GM19025 (cell line): ENCODE results near the gene IL11RA.
"Not testable (repeated sequence)": the region's sequence is repeated elsewhere in the genome, so short reads cannot be mapped to it uniquely, and the experiment has no call there.

Source experiments
- ATAC-seq: cut with Tn5 transposase; IDR thresholded peaks from one replicate; pipeline ENCODE4 v1.9.1; 2021; ENCODE audit warnings: mild to moderate bottlenecking, low read depth, moderate library complexity; ENCODE audit not compliant: unreplicated experiment

IL11RA gene

DNA sequence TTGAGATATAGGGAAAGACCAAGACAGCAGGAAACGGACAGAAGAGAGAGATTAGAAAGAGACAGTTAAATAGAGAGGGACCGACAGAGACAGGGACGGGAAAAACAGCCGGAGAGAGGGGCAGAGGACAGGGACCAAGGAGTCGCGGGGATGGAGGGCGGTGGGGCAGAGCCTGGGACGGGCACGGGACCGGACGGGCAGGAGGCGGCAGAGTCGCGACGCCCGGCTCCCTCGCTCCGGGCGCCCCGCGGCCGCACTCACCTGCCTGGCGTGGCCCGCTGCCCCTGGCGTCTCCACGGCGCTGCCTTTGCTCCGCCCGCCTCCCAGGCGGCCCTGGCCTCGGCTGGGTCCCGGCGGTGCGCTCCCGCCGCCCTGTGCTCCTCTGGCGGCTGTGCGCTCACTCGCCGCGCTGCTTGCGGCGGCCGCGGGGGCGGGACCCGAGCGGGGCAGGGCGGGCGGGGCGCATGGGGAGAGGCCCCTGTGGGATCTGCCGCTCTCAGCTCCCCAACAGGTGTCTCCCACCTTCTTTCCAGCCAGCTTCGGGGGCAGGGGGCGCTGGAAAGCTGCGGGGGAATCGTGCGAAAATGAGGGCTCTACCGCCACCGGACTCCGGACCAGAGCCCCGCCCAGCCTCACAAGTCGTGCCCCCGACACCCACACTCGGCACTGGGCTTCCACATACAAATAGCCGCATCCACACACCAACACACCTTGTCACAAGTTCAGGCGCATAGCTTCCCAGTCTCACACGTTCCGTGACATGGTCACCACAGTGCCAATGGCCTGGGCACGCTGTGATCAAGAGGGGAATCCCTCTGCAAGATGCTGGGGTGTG is 23.1 kb upstream of the IL11RA start, which contains the start of gene ARID3C:
TSS of gene ARID3C (minus strand) at position 411 of the 835 bp plus-strand sequence. CDS start 1,052 bp downstream, outside the sequence.
- no peak for ATAC-seq

DNA sequence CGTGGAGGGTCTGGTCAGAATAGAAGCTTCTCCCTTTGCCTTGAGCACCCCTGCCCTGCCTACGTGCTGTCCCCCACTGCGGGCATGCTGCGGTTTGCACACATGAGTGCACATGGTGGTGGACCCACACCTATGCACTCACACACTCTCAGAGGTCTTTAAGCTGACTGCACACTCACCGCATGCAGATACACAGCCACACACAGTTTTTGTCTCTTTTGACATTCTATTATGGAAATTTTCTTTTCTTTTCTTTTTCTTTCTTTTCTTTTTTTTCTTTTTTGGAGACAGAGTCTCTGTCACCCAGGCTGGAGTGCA is 22.5 kb upstream of the IL11RA start:
- no peak for ATAC-seq

DNA sequence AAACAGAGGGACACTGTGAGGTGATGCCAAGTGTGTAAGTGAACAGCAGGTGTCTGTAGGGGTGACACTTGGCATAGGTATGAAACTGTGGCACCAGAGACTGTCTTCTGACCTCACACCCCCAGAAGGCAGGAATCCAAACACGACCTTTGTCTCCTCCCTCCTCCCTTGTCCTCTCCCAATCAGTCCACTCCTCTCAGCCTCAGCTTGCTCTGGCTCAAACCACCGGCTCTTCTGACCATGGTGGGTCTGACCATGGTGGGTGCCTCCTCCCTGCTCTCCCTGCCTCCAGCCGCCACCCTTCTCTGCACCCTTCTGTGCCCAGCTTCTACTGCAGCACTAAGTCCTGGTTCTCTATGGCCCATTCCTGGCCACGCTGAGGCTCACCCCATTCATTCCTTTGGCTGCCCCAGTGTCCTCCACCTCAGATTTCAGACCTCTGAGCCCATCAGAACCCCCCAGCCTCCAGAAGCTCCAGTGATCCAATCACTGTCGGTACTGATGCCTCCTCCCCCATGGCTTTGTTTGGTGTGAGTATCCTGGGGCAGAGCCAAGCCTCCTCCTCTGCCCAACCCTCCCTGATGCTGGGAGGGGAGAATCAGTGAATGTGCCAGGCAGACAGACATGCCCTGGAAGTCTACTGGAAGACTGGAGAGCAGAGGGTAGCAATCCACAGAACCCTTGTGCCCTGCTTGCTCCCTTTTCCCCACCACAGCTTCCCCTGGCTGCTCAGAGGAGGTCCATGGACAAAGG is 21.4 kb upstream of the IL11RA start:
- ATAC-seq: no peak

DNA sequence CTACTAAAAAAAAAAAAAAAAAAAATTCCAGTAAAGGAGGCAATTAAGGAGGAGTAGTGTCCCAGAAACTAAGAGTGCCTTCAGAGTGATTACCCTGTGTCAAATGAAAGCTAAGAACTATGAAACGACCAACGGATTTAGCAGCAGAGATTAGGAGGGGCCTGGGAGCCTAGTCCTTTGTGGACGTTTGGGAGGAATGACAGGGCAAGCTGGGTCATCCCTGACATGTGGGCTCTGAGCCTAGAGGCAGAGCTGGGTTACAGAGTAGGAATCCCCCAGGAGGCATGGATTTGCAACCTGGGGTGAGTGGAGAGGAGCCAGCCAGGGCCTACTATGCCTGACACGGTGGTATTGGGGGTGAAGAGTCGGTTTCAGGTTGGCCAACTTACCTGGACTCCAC is 18.8 kb upstream of the IL11RA start:
- no peak for ATAC-seq

DNA sequence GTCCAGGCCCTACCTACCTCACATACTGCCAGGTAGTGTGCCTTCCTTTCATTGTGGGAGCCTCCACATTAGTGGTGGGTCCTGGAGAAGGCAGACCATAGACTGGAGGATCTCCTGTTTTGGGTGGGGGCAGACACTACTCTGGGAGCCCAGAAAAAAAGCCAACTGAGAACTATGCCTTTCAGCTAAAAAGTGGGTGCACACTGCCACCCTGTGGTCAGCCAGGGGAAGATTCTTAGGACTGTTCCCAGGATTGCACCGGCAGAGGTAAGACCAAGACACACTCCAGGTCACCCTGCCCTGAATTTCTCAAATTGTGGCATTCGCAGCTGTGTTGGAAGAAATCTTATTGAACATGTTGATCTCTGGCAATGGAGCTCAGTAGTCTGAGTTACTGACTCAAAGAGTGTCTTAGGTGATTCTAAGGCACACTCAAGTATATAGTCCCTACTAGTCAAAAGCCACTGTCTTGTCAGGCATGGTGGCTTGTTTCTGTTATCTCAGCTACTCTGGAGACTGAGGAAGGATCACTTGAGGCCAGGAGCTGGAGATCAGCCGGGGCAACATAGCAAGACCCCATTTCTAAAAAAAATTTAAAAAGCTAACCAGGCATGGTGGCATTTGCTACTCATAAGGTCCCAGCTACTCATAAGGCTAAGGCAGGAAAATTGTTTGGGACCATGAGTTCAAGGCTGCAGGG is 18.0 kb upstream of the IL11RA start:
- ATAC-seq: no peak

DNA sequence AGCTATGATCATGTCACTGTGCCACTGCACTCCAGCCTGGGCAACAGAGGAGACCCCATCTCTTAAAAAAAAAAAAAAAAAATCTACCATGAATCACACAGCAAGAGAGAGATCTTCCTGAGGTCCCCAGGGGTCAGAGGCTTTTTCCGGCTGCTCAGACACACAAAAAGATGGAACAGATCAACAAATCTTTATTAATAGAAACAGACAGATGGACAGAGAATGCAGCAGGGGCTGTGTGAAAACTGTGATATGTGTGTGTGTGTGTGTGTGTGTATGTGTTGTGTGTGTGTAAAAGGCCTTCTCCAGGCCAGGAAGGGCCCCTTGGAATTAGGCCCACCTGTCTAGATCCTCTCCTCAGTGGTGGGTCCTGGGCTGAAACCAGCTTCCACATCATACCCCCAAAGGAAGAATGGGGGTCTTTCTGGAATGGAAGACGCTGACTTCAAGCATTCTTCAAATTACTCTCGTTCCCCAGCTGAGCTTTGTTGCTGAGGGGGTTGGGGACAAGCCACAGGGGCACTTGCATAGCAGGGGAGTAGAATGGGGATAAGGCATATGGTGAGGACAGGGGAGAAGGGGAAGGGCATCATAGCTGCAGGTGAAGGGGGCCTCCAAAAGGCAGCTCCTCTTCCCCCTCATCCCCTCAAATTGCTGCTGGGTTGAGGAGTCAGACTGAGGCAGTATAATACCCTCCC is 17.3 kb upstream of the IL11RA start:
- no peak for ATAC-seq

DNA sequence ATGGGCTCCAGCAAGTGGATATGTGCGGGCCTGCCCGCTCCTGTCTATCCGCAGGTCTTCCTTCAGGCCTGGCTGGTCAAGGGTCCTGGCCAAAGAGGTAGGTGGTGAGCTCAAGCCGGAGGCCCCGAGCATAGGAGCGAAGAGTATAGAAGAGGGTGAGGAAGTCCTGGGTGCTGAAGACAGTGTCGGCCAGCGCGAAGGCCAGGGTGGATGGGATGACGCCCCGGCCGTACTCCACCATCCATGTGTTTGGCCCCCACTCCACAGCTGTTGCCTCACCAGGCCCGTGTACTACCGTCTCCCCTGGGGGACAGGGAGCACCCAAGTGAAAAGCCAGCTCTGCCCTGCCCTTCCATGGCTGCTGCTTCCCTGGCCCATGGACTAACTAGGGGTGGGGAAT is 16.4 kb upstream of the IL11RA start:
- ATAC-seq: no peak

DNA sequence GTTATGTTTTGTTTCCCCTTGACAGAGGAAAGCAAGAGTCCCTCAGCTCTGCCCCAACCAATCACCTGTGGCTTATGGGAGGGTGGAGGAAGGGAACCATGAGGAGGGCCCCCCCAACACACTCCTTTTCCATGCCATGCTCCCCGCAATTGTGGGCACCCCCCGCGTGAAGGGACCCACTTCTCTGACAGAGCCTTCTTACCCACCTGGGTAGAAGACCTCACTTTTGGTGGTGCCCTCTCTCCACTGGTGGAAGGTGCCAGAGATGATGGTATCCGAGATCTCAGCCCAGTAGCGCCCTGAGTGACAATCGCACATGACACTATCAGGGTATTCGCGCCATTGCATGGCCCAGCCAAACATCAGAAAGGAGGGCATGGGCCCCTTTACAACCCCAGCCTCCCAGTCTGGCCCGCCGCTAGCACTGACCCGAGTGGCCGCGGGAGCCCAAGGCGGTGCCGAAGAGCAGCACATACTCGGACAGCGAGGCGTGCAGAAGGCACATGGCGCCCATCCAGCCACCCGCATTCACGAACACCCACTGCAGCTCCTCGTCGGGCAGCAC is 15.1 kb upstream of the IL11RA start:
- ATAC-seq: no peak

DNA sequence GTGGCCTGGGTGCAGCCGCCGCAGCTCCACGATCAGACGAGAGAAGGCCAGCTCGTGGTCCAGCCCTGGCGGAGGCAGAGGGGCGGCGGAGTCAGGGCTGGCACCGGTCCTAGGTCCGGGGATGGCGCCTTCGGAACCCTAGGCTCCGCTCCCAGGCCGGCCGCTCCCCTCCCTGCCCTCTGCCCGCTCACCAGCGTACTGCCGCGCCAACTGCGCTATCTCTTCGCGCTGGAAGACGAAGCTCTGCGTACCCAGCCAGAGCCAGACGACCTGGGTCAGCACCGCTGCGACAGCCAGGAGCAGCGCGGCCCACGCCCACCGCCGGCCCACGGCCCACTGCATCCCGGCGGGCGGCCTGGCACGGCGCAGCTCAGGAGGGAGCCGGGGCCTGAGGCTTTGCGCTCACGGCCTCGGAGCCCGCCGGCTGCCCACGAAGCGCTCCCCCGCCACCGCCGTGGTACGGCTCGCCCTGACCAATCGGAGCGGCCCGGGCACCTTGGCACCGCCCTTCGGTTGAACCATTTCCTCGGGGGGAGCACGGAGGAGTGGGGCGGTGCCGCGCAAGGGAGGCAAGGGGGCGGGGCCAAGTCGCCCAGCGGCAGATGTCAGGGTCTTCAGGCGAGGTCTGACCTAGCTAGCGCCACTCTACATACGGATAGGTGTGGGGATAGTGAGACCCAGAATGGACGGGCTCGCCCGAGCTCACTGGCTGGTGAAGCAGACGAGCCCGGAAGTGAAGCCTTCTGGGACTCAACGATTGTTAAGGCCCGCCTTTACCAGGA is 14.4 kb upstream of the IL11RA start, which contains the start of gene SIGMAR1:
TSS of gene SIGMAR1 (minus strand) at position 432 of the 782 bp plus-strand sequence. CDS start at position 342, 90 bp downstream.
- ATAC-seq: peak; percentile 92

DNA sequence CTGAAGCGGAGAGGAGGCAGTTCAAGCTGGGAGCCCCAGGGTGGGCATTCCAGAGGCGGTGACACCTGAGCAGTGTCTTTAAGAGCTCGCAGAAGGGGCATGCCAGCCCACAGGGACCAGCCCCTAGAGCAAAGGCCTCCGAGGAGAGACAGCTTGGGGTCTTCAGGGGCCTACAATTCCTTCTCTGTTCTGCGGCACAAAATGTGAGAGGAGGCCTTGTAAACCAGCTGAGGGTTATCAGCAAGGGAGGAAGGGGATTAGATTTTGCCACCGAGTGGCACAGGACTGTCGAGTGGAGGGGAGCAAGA is 13.9 kb upstream of the IL11RA start:
- no peak for ATAC-seq

DNA sequence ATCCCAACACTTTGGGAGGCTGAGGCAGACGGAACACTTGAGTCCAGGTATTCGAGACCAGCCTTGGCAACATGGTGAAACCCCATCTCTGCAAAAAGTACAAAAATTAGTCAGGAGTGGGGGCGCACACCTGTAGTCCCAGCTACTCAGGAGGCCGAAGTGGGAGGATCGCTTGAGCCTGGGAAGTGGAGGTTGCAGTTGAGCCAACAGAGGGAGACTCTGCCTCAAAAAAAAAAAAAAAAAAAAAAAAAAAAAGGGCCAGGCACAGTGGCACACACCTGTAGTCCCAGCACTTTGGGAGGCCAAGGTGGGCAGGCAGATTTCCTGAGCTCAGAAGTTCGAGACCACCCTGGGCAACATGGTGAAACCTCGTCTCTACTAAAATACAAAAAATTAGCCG is 12.7 kb upstream of the IL11RA start:
- ATAC-seq: not testable (repeated sequence)

DNA sequence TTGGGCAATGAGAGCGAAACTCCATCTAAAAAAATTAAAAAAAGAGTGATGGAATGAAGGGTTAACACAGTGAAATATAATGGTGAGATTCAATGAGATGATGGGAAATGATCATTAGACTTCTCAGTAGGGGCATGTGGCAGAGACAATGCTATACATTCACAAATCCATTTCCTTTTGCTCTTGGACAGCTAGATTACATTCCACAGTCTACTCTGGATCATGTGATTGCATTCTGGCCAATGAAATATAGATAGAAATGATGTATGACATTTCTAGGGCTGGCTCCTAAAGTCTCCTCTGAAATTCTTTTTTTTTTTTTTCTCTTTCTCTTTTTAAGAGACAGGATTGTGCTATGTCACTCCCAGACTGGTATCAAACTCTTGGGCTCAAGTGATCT is 9.3 kb upstream of the IL11RA start:
- no peak for ATAC-seq

DNA sequence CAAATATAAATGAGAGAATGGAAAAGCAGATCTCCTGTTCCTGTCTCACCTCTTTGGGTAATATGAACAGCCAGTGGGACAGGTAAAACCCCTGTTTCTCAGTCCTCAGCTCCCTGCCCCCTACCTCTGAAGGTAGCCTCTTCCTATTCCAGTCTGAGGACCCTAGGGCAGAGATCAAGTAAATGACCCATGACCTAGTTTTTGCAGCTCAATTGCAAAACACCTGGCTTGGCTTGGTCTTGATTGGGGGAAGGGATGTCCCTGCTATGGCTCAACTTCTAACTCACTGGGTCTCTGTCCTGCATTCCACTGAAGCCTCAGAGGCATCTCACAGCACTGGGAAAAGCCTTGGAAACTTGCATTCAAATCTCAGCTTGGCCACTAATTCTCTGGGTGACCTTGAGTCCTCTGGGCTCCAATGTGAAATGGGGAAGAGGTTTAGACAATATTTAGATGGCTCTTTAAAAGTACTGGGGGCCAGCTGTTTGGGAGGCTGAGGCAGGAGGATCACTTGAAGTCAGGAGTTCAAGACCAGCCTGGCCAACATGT is 7.1 kb upstream of the IL11RA start:
- ATAC-seq: no peak

DNA sequence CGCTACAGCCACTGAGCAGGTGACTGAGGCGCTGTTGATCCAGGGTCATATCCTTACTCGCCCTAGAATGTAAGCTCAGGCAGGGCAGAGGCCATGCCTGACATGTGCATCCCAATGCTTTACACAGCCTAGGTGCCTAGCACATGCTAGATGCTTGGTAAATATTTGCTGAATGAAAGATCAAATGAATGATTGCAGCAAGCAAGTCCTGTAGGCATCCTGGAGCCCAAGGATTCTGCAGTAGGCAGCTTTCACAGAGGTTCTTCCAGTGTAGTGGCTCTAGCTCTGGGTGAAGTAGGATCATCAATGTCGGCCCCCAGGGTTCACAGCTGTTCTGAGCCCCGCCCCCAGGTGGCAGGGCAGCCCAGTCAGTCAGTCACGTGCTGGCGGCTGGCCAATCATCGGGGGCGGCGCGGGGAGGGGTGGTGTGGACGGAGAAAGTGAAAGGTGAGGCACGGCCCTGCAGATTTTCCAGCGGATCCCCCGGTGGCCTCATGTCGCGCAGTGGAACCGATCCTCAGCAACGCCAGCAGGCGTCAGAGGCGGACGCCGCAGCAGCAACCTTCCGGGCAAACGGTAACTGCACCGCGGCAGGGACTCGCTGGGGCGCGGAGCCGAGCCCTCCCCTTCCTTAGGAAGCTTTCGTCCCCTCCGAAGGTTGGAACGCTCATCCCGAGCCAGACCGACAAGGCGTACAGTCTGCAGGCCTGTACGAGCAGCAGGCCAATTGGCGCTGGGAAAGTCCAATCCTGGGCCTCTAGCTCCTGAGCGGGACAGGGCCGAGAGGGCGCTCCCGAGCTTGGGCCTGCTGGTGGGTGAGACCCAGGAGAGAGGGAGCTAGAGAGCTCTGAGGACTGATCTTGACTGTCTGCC is 5.5 kb upstream of the IL11RA start, which contains the start of gene GALT:
TSS of gene GALT (plus strand) at position 465 of the 873 bp plus-strand sequence. CDS start at position 495, 30 bp downstream.
- ATAC-seq: peak; percentile 86

DNA sequence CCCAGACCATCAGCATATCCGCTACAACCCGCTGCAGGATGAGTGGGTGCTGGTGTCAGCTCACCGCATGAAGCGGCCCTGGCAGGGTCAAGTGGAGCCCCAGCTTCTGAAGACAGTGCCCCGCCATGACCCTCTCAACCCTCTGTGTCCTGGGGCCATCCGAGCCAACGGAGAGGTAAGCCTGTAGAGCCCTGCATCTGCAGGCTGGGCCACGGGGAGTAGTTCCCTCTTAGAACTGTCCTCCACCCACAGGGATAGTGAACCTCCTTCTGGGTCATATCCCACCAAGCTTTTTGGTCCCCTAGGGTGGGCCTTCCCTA is 4.9 kb upstream of the IL11RA start:
- ATAC-seq: no peak

DNA sequence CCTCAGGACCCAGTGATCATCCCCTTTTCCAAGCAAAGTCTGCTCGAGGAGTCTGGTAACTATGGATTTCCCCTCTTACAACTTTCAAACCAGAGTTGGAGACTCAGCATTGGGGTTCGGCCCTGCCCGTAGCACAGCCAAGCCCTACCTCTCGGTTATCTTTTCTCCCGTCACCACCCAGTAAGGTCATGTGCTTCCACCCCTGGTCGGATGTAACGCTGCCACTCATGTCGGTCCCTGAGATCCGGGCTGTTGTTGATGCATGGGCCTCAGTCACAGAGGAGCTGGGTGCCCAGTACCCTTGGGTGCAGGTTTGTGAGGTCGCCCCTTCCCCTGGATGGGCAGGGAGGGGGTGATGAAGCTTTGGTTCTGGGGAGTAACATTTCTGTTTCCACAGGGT is 4.3 kb upstream of the IL11RA start:
- ATAC-seq: no peak

DNA sequence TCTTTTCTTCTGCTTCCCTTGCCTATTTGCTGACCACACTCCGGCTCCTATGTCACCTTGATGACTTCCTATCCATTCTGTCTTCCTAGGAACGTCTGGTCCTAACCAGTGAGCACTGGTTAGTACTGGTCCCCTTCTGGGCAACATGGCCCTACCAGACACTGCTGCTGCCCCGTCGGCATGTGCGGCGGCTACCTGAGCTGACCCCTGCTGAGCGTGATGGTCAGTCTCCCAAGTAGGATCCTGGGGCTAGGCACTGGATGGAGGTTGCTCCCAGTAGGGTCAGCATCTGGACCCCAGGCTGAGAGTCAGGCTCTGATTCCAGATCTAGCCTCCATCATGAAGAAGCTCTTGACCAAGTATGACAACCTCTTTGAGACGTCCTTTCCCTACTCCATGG is 3.3 kb upstream of the IL11RA start:
- no peak for ATAC-seq

DNA sequence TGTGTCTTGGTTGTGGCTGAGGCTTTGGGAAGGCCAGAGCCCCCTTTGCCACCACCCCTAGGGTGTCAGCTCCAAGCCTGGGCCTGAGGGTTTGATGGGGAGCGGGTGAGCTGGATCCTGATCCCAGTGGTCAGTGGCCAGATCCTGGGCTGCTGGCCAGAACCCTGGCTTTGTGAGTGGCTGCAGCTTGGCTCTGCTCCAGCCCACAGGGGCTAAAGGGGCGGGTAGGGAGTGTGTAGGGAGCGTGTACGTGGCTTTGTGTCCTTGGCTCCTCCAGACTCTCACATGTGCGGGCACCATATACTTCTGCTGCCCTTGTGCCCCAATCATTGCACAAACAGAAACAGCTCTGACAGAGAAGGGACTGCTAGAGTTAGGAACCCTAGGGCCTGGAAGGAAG is 1.2 kb upstream of the IL11RA start:
- ATAC-seq: no peak
